ENCODE data around the gene FLRT3.

GRCh38 chr20:14291502-14291901 is 45.9 kb downstream of the FLRT3 start:
- TF ChIP-seq CTCF (IDR thresholded peaks at IDR 0.05): no peak
- no peak for TF ChIP-seq EP300 (IDR thresholded peaks at IDR 0.05)

Data from ovary (tissue), 3 donors.